Measurements from ENCODE around the gene FARP2.

FARP2 gene

DNA sequence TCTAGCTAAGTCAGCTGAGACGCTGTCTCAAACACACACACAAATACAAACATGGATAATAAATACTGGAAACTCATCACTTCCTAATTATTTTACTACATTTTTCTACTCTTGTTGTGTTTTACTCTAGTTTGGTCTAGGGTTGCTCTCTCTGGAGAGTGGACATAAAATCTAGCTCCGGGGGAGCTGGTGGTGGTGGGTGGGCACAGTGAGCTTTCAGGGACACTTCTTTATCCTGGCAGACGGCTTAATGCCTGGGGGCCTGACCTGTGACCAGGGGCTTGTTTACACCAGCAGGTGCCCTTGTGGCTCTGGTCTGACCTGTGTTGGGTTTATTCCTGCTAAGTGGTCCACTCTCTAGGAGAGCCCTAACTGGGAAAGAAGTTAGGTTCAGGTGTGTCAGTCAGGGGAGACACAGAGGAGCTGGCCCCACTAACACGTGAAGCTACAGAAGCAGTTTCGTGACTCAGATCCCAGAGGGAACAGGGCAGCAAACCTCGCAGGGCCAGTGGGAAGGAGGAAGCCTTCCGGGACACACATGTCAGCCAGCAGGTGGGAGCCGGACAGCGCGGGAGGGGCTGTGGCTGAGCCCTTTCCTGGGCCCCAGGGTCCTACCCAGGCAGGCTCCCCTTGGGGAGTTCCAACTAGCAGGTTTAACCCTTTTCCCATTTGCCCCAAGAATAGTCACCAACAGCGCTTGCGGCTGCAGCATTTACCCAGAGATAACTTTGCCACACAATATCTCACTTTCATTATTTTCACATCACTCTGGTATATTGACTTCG is 180.0 kb downstream of the FARP2 start:
- DNase-seq = no peak

DNA sequence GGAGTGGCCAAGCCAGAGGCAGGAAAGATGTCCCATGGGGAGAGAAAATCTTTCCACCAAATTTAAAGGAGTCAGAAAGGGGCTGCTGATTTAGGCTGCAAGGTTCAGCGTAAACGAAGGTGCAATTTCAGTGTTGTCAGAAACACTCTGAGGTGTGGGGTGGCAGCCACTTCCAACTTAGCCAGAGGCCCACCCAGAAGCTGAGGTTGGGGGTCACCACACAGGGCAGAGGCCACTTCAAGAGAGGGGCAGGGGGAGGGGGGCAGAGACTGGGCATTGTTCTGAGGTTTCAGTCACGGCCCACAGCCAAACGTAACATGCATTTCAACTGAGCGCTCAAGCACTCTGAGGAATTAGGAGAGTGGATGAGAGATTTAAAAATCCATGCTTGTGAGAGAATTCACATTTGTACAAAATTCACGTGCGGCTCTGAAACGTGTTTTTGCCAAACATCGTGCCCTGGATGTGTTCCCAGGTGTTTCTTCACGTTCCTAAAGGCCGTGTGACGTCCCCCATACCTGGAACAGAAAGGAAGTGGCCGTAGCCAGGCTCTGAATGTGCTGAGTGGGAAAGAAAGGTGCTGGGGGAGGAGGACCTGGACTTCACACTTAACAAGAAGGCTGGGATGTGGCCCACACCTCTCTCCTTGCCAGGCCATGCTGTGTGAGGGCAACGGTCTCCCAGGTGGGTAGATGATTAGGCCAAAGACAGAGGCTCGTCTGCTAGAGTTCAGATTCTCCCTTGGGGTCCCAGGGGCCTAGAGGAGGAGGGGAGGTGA is 182.9 kb downstream of the FARP2 start:
- DNase-seq = no peak

DNA sequence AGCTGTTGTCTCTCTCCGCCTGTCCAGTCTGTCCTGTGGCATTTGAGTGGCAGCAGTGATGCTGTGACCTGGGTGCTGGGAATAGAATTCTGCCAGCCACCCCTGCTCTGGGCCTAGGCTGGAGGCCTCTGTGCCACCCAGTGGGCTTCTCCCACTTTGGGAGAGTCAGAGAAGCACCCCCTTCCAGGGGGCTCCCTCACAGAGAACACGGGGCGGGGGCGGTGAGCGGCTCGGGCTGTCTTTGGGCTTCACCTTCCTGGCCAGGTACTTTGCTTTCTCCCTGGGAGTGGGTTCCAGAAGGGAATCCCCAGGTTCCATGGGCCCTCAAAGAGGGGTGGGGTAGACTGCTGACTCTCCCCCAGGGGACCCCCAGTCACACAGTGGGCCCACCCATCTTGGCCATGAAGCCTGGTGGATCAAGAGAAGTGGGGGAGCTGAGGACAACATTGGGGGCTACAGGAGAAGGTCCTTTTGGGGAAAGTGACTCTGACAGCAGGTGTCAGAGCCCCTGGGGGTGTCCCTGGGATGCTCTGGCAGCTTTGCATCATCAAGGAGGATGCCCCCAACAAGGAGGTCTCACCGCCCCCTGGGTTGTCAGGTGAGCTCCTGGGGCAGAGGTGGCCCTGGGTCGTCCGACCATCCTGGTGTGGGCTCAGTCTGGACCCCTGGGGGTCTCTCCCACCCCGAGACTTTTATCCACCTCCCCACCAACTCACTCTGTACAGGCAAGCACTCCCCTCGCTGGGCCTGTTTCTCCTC is 183.7 kb downstream of the FARP2 start:
- DNase-seq = no peak

DNA sequence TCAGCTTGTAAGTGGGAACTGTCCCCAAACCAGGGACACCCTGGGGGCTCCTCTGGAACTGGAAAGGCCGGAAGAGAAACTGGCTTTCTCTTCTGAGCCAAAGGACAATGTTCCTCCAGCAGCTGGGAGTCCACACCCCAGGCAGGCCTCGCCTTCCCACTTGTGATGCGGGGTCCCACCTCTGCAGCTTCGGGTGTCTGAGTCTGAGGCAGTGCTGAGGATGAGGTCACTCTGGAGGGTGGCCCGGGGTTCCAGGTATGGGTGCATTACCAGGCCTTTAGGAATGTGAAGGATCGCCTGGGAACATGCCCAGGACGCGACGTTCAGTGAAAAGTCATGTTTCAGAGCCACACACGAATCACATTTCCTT is 184.3 kb downstream of the FARP2 start:
- no peak for DNase-seq

DNA sequence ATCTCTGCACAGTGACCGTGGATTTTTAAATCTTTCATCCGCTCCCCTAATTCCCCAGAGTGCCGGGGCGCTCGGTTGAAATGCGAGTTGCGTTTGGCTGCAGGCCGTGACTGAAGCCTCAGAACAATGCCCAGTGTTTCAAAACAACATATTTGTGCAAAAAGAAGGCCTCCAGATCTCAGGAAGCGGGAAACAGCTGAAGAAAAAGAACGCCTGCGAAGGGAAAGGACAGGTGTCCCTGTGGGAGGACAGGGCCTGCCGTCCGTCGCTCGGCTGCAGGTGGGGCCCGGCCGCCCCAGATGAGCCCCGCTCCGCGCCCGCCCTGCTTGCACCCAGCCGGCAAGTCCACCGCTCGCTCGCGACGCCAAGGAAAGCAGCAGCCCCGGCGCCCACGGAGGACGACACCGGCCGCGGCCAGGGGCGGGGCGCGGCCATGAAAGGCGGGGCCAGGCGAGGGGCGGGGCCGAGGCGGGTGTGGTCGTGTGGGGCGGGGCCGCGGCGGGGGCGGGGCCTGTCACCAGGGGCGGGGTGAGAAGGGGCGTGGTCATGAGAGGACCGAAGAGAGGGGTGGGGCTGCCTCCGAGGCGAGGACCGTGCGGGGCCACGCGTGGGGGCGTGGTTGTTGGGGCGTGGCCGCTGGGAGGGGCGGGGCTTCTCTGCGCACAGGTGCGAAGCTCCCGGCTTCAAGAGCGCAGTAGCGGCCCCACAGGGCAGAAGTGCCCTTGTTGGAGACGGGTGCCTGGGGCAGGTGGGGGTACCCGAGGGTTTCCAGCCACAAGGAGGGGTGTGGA is 184.9 kb downstream of the FARP2 start:
- peak; percentile 49 to 59 for DNase-seq

DNA sequence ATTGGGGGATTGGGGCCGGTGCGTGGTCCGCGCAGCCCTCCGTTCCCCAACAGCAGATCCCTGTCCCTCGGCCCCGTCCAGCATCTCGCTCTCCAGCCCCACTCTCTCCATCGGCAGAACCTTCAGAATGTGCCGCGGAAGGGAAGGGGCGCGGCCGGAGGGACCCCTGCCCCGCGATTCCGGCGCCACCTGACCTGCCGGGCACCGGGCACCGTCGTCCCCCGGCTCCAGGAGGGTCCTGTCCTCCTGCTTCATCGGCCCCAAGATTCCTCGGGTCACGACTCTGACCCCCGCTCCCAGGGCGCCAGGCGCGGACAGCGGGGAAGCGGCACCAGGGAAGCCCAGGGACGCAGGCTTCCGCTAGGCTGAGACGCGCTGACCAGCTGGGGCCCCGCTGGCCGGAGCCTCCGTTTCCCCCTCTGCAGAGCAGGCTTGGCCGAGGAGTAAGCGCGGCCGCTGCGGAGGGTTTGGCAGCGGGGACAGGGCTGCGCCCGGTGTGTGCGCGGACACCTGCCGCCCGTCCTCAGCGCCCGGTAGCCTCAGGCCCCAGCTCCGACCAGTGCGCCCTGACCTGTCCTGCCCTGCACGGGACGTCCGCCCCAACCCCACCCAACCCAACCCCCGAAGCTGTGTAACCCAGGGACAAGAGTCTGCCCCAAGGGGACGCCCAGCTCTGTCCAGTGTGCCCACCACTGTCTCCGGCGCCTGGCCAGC is 185.6 kb downstream of the FARP2 start:
- DNase-seq = no peak

DNA sequence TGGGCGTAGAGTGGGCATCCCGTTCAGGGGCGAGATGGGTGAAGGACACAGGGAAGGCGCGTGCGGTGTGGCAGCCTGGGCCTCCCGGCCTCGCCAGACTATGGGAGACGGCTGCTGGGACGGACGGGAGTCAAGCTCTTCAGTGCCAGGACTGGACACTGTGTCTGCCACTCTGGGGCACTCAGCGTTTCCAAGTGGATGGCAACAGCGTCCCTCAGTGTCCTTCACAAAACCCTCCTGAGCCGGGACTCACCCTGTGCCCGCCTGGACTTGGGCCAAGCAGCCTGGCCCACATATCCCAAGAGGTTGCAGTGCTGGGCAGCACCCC is 186.2 kb downstream of the FARP2 start:
- no peak for DNase-seq

Measured in CD4-positive, alpha-beta T cell treated with Interleukin-1 beta for 1 hour (primary cell).